PC-9 (cell line): ENCODE data around the gene ORAI2.

Source experiments
- CTCF ChIP-seq: fragments of 200-600 bp; sonication (generic); conservative IDR thresholded peaks from 2 replicates; pipeline ENCODE4 v1.6.1; 2017; ENCODE audit warnings: mixed run types, antibody characterized with exemption, mild to moderate bottlenecking, moderate library complexity
- EZH2 ChIP-seq: fragments of 200-600 bp; sonication (generic); IDR thresholded peaks from 2 replicates; pipeline ENCODE4 v1.8.0; 2017; ENCODE audit warnings: antibody characterized with exemption, low read depth

GRCh38 chr7:102472126-102473041 lies 39.0 kb downstream of the ORAI2 start:
- TF ChIP-seq CTCF, result no peak
- TF ChIP-seq EZH2, result no peak
